Measurements from ENCODE around the gene TMEM161A. TPM values are rescaled to one million over a fixed set of nuclear protein-coding genes. Genes with fewer than 3 reads are reported as not detected.
"Not testable (repeated sequence)": the region's sequence is repeated elsewhere in the genome, so short reads cannot be mapped to it uniquely, and the experiment has no call there.

Gene TMEM161A
- total RNA-seq, 4 donors from 2014 or later = 16.7 to 24.5 (median 20.1) TPM

DNA sequence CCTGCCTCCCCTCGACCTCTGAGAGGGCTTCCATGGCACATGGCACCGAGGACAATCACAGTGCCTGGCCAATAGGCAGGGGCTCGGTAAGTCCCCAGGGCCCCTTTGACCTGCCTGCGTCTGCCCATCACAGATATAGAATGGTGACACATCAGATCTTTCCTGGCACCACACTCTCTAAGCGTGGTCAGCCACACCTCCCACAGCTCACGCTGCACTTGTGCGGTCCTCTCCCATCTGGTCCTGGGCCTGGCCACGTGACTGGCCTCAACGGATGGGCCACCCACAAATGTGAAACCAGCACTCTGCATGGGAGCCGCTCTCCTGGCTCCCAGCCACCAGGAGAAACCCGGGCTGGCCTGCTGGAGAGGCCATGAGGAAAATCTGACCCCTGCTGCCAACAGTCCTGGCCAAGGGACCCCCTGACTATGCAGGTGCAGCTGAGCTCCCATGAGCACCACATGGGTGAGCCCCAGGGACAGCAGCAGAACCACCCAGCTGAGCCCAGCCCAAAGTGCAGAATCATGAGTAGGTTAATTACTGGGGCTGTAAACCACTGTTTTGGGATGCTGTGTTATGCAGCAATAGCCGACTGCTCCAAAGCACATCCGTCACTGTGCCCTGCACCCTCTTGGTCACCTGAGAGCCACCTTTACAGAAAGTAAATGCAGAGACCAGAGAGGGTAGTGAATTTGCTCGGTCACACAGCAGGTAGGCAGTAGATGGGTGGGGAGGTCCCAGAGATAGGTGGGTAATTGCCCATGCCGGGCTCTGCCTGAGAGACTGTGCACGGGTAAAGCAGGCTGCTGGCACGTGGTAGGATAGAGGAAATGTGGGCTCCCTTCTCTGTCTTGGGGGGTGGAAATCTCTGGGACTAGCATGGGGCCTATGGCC is 41.5 kb upstream of the TMEM161A start:
- Histone ChIP-seq H3K36me3 (peaks cover 0 to 89% of the 10 kb centered on the region in 2 donors), H3K9me3 (peaks cover 0 to 7% (median 0%) of the 10 kb centered on the region in 3 donors), H3K27me3 (no peaks in the 10 kb centered on the region), H3K4me1 (peaks cover 0 to 4% (median 0%) of the 10 kb centered on the region in 3 donors), H3K27ac (no peak overlapping the region), H3K4me3 (no peak overlapping the region)
- WGBS, 2 donors (ENCODE audit: low coverage in 1 of 2) = 84 to 100% methylated on average over 3 to 7 of the region's 17 CpGs
- ATAC-seq = no peak
- no peak for TF ChIP-seq POLR2A (IDR thresholded peaks at IDR 0.05)
- no peak for TF ChIP-seq EP300 (IDR thresholded peaks at IDR 0.05)
- TF ChIP-seq, protein P1, sequence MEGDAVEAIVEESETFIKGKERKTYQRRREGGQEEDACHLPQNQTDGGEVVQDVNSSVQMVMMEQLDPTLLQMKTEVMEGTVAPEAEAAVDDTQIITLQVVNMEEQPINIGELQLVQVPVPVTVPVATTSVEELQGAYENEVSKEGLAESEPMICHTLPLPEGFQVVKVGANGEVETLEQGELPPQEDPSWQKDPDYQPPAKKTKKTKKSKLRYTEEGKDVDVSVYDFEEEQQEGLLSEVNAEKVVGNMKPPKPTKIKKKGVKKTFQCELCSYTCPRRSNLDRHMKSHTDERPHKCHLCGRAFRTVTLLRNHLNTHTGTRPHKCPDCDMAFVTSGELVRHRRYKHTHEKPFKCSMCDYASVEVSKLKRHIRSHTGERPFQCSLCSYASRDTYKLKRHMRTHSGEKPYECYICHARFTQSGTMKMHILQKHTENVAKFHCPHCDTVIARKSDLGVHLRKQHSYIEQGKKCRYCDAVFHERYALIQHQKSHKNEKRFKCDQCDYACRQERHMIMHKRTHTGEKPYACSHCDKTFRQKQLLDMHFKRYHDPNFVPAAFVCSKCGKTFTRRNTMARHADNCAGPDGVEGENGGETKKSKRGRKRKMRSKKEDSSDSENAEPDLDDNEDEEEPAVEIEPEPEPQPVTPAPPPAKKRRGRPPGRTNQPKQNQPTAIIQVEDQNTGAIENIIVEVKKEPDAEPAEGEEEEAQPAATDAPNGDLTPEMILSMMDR (IDR thresholded peaks at IDR 0.05) = no peak
- TF ChIP-seq POLR2AphosphoS5 (IDR thresholded peaks at IDR 0.05) = no peak

DNA sequence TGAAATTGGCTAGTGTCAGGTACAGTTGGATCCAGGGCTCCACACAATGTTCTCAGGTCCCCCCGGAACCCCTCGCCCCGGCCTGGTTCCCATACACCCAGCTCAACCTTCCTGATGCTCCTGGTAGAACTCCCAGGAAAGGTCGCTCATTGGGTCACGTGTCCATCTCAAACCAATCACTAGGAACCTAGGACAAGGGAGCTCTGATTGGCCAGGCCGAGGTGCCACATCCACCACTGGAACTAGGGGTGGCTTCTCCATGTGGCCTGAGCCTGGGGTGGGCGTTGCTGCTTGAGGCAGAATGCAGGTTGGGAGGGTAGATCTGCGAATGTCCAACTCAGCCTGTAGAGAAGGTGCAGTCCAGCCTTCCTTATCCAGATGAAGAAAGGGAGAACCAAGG is 38.7 kb upstream of the TMEM161A start:
- H3K36me3 ChIP-seq = peaks cover 0 to 67% of the 10 kb centered on the region in 2 donors
- no peak for ATAC-seq
- WGBS, 2 donors (ENCODE audit: low coverage in 1 of 2) = 90 to 100% methylated on average over 1 to 5 of the region's 8 CpGs

DNA sequence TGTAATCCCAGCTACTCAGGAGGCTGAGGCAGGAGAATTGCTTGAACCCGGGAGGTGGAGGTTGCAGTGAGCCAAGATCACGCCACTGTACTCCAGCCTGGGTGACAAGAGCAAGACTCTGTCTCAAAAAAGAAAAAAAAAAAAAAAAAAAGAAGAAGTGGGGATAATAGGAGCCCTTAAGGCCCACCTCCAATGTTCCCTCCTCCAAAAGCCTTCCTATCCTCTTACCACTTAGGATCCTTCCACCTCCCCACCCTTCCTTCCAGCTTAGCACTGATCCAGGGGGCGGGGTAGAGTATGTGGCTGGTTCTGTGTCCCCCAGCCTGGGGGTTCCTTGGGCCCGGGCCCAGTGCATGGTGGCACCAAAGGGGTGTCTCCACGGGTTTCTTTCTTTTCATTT is 35.0 kb upstream of the TMEM161A start:
- 92% methylated on average over 5 of the region's 5 CpGs; no CpG with 5 or more reads in 1 of the 2 donors for WGBS, 2 donors (ENCODE audit: low coverage in 1 of 2)
- Histone ChIP-seq H3K27me3 (peaks cover 24% of the 10 kb centered on the region), H3K36me3 (peaks cover 0 to 39% of the 10 kb centered on the region in 2 donors), H3K4me1 (peaks cover 0 to 26% (median 0%) of the 10 kb centered on the region in 3 donors)
- not testable (repeated sequence) for H3K27ac ChIP-seq, ATAC-seq, H3K4me3 ChIP-seq, H3K9me3 ChIP-seq

More for the DNA sequence above, 38.7 kb upstream of the TMEM161A start:
- peaks cover 0 to 8% (median 0%) of the 10 kb centered on the region in 3 donors for H3K4me1 ChIP-seq
- no peaks in the 10 kb centered on the region for H3K27me3 ChIP-seq
- H3K27ac ChIP-seq = no peak overlapping the region
- H3K4me3 ChIP-seq = no peak overlapping the region
- no peak for TF ChIP-seq POLR2A (IDR thresholded peaks at IDR 0.05)
- TF ChIP-seq, protein P1 (IDR thresholded peaks at IDR 0.05) = no peak
- TF ChIP-seq EP300 (IDR thresholded peaks at IDR 0.05) = no peak
- TF ChIP-seq POLR2AphosphoS5 (IDR thresholded peaks at IDR 0.05) = no peak
- peaks cover 0 to 7% (median 0%) of the 10 kb centered on the region in 3 donors for H3K9me3 ChIP-seq

DNA sequence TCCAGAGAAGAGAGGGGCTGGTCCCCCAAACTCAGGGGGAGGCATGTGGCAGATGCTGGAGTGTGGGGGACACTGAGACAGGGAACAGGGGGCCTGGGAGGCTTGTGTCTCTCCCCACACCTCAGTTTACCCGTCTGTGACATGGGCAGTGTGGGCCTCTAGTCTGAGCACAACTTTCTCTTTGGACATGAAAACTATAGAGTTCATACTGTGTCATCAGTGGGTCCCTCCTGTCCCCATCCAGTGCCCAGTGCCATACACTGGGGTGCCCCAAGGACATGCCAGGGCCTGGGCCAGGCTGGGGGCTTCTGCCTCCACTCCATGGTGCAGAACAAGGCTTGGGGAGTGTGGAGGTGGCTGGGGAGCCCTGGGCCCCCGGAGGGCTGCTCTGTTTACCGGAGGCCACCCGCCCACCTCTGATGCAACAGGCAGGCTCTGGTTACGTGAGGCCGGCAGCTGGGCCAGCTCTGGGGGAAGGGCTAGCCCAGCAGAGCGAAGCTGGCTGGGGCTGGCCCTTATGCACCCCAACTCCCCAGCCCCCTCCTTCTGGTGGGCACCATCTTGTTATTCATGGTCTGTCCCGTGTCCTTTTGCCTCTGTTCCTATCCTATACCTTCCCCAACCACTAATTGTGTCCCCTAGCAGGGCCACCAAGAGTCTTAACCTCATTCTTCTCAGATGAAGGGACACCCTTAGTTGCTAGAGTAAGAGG is 33.7 kb upstream of the TMEM161A start:
- peaks cover 0 to 26% (median 0%) of the 10 kb centered on the region in 3 donors for H3K4me1 ChIP-seq
- peak; percentile 60 for ATAC-seq
- H3K9me3 ChIP-seq = no peaks in the 10 kb centered on the region
- no CpG with 5 or more reads among the region's 8 CpGs for WGBS, 2 donors (ENCODE audit: low coverage in 1 of 2)
- H3K27ac ChIP-seq = no peak overlapping the region
- H3K4me3 ChIP-seq = no peak overlapping the region
- peaks cover 0 to 26% of the 10 kb centered on the region in 2 donors for H3K36me3 ChIP-seq
- peaks cover 24% of the 10 kb centered on the region for H3K27me3 ChIP-seq
- TF ChIP-seq, protein P1 (IDR thresholded peaks at IDR 0.05) = no peak
- no peak for TF ChIP-seq POLR2AphosphoS5 (IDR thresholded peaks at IDR 0.05)
- no peak for TF ChIP-seq EP300 (IDR thresholded peaks at IDR 0.05)
- no peak for TF ChIP-seq POLR2A (IDR thresholded peaks at IDR 0.05)

DNA sequence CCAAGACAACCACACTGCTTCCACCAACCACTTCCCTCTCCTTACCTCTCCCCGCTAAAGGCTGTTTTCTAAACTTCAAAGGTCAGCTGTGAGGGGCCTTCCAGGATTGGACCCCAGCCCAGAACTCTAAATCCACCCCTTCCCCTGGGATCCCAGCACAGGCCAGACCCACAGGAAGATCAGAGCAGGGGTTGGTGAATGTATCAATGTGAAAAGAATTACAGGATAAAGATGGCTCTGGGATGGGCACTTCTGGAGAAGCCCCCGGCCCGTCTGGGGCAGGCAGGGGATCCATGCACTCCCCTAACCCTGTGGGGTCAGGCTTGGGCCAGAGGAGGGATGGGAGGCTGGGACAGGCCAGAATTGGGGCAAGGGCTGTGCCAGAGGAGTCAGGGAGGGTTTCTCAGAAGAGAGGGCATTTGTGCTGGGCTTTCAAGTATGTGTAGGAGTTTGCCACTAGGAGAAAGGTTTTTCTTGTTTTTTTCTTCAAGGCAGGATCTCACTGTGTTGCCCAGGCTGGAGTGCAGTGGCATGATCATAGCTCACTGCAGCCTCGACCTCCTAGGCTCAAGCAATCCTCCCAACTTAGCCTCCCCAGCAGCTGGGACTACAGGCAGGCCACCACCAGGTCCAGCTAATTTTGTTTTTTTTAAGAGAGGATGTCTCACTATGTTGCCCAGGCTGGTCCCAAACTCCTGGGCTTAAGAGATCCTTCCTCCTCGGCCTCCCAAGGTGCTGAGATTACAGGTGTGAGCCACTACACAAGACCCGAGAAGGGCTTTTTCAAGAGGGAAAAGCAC is 32.8 kb upstream of the TMEM161A start:
- no peak overlapping the region for H3K27ac ChIP-seq
- 14 to 56% methylated on average over 1 to 3 of the region's 6 CpGs for WGBS, 2 donors (ENCODE audit: low coverage in 1 of 2)

More for the DNA sequence above, 32.8 kb upstream of the TMEM161A start:
- H3K4me1 ChIP-seq = peaks cover 0 to 26% (median 0%) of the 10 kb centered on the region in 3 donors
- H3K9me3 ChIP-seq = no peaks in the 10 kb centered on the region
- no peak overlapping the region for H3K4me3 ChIP-seq
- peaks cover 0 to 17% of the 10 kb centered on the region in 2 donors for H3K36me3 ChIP-seq
- H3K27me3 ChIP-seq = peaks cover 24% of the 10 kb centered on the region
- TF ChIP-seq, protein P1 (IDR thresholded peaks at IDR 0.05) = no peak
- TF ChIP-seq EP300 (IDR thresholded peaks at IDR 0.05) = no peak
- no peak for TF ChIP-seq POLR2AphosphoS5 (IDR thresholded peaks at IDR 0.05)
- no peak for TF ChIP-seq POLR2A (IDR thresholded peaks at IDR 0.05)
- no peak for ATAC-seq

Measured in gastroesophageal sphincter (tissue), 4 donors.